Jurkat, Clone E6-1 (cell line): Measurements from ENCODE around the gene PLXNC1.
A peak's percentile ranks its signal among the peaks of the same experiment; 100 is the strongest.

Source experiments
- DNase-seq: peaks from one replicate; pipeline ENCODE4 v3.0.0-alpha.2; 2011; ENCODE audit warnings: low read depth, low spot score
- H3K4me3 ChIP-seq: 2 replicates; pipeline ENCODE4 v1.5.1; 2011; ENCODE audit warnings: mild to moderate bottlenecking, low read length, control low read depth, moderate library complexity

The PLXNC1 gene

DNA sequence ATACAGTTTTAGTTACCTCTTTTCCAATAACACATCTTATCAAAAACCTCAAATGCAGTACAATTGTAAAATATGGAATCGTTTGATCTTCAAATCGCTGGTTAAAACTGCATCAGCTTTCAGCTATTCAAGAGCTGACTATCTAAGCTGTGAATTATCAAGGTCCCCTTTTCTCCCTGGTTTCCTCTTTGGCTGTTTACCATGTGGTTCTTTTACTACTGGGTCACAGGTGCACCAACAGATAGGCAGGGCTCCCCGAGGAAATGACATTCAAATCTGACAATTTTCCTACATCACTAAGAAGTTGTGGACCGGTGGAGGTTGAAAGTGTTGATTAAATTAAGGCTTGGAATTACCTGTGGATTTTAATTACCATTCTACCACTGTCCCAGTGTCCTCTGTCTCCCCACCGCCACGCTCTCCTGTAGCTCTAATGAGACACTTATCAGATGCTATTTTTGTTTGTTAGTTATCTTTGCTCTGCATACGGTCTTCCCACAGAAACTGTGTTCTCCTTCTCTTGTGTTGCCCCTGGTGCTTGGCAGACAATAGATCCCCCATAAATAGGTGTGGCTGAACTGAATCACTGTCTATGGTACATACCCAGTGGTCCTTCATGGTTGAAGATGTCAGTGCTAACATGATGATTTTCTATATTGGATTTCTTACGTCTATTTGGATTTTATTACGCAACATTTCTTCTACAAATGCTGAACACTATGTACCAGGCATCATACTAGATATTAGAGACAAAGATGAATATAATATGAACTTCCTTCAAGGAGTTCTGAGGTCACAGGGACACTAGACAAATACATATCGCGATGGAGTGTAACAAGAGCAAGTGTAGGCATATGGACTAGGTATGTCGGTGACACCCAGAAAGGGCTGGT lies 20.9 kb upstream of the PLXNC1 start:
- DNase-seq: no peak
- H3K4me3 ChIP-seq: no peak overlapping the region

DNA sequence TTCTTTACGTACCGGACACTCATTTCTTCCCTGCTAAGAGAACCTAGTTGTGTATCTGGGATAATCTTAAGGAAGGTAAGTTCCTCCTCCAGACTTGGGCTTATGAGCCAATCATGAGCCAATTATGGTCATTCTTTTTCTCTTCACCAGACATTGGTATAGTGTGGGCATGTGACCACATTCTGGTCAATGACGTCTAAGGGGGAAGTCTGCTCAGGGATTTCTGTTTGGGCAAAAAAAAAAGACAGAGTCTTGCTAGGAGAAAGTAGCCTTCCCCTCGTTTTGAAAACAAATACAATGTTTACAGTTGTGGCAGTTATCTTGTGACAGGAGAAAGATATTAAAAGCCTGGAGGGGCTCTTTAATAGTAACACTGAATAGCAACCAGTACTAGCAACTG lies 20.1 kb upstream of the PLXNC1 start:
- DNase-seq: no peak

DNA sequence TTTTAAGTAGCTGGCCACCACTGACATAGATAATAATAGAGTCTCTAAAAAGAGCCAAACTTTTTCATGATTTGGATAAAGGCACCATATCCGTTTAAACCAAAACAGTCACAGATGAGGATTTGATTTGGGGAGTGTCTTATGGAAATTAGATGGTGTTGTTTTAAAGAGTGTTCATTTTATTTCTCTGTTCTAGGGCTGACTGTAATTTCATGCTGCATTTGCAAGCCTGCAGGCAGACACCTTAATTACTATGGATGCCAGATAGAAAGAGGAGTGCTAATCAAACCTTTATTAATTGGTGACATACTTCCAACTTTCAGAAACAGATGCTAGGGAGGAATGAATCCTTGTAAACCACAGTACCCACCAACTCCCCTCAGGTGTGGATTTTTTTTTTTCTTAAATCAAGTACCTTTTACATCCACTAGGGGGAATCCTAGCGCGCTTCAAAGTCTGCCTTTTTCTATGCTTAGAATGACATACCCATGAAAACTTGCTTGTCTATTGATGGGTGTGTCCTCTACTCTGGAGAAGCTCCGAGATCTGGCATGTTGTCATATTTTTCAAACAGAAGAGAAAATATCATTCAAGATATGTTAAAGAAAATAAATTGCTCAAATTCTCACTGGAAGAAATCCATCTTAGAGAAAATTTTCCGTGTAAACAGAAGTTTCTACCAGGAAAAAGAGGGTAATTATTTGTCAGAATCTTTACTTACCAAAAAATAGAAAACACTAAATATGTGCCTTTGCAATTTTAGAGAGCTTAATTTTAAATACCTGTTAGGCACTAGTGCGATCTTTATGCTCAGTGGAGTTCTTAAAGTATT lies 14.2 kb upstream of the PLXNC1 start:
- DNase-seq: peak; percentile 71
- H3K4me3 ChIP-seq: no peak overlapping the region

More for the DNA sequence above, 20.1 kb upstream of the PLXNC1 start:
- no peak overlapping the region for H3K4me3 ChIP-seq

- DNase-seq: no peak
These were observed 12.5 kb upstream of the PLXNC1 start for GRCh38 chr12:94135896-94136295.

GRCh38 chr12:94139816-94140215 lies 8.6 kb upstream of the PLXNC1 start:
- DNase-seq: no peak
- H3K4me3 ChIP-seq: no peak overlapping the region

More at GRCh38 chr12:94135896-94136295, 12.5 kb upstream of the PLXNC1 start:
- H3K4me3 ChIP-seq: no peak overlapping the region

DNA sequence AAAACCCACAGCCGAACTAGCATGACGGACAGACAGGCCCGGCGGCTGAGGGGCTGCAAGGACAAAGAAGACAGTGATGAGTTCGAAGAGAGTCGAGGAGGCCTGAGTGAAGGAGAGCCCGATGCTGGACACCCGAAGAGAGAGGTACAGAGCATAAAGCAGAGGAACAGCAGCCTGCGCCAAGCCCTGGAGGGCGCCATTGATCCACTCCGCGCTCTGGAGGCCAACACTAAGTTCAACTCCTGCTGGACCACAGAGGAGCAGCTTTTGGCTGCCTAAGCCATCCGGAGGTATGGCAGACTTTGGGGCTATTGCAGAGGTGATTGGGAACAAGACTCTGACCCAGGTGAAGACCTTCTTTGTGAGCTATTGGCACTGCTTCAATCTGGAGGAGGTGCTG lies 7.8 kb upstream of the PLXNC1 start:
- no peak overlapping the region for H3K4me3 ChIP-seq
- DNase-seq: no peak

DNA sequence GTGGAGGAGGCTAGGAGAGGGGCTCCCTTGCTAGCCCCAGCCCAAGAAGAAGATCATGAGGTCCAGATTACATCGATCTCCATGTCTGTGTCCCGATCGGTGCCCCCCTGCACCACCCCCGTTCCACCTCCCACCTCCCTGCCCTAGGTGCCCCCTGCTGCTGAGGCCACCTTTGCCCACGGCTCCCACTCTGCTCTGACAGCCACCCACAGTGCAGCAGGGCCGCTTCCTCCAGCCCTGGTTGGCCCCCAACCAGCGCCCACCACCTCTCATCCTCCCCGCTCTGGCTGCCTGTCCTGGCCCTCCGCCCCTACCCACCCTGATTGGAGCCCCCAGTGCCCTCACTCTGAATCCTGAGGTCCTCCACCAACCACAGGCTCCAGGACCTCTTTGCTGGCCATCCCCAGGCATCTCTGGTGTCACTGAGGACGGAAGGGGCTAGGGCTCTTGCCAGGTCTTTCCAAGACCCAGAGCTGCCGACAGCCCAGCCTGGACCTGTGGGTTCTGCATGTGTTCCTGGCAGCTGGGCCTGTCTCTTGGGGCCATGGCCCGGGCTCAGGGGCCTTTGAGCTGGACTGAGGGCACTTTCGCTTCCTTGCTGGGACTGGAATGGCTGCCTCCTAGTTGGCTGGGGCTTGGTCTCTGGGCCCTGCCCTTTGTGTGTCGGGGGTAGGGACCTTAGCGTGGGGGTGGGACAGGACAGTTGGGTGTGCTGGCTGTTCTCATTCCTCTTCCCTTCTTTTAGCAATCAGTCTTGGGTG lies 7.2 kb upstream of the PLXNC1 start:
- H3K4me3 ChIP-seq: no peak overlapping the region
- no peak for DNase-seq

GRCh38 chr12:94141892-94142291 lies 6.5 kb upstream of the PLXNC1 start:
- H3K4me3 ChIP-seq: no peak overlapping the region
- DNase-seq: no peak

DNA sequence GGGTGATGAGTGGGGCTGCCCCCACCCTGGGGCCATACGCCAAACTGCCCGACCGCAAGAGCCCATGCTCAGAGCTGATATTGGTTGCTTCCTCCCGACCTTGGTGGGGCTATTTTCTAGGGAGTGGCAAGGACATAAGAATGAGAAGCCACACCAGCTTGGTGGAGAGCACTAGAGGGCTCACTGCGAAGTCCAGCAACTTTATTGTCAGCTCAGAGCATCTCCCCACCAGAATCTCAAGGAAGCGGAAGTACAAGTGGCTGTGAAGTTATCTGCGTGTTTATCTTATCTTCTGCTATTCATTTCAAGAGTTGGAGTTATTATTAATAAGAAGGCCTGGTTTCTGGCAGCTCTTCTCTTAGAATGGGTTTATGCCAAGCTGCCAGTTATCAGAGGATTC lies 4.9 kb upstream of the PLXNC1 start:
- DNase-seq: no peak
- H3K4me3 ChIP-seq: no peak overlapping the region

GRCh38 chr12:94143951-94144350 lies 4.4 kb upstream of the PLXNC1 start:
- DNase-seq: no peak
- H3K4me3 ChIP-seq: no peak overlapping the region

- DNase-seq: no peak
- H3K4me3 ChIP-seq: no peak overlapping the region
These were observed 3.6 kb upstream of the PLXNC1 start for GRCh38 chr12:94144781-94145180.

DNA sequence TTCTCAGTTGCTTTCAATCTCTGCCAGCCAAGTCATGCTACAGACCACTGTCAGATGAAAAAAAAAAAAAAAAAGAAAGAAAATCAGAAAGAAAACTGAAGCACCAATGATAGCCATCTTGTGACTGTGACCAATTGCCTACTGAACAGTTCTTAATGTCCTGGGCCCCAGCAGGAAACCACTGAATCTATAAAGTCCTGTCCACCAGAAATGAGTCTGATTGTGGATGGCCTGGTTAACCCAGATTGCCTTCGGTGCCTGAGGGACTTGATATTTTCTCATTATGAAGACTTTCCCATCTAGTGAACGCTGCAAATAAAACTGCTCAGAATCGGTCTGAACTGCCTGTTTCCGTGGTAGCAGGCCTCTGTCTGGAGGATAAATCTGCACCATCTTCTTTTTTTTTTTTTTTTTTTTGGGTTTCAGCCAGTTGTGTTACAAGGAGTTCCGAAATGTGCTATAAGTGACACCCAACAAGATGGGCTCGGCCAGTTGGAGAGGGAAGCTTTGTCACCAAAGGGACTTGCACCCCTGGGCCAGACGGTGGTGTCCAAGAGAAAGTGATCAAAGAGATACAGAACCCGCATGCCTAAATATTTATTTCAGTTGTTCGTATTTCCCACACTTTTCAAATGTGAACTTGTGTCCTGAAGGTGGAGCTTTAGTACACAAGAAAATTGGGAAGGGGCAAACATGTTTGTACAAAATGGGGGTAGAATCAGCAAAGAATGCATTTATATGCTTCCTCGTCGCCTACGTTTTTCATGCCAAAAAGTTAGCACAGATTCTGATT lies 3.0 kb upstream of the PLXNC1 start:
- DNase-seq: no peak
- H3K4me3 ChIP-seq: no peak overlapping the region

- DNase-seq: no peak
- H3K4me3 ChIP-seq: no peak overlapping the region
These were observed 2.0 kb upstream of the PLXNC1 start for GRCh38 chr12:94146166-94146936.

DNA sequence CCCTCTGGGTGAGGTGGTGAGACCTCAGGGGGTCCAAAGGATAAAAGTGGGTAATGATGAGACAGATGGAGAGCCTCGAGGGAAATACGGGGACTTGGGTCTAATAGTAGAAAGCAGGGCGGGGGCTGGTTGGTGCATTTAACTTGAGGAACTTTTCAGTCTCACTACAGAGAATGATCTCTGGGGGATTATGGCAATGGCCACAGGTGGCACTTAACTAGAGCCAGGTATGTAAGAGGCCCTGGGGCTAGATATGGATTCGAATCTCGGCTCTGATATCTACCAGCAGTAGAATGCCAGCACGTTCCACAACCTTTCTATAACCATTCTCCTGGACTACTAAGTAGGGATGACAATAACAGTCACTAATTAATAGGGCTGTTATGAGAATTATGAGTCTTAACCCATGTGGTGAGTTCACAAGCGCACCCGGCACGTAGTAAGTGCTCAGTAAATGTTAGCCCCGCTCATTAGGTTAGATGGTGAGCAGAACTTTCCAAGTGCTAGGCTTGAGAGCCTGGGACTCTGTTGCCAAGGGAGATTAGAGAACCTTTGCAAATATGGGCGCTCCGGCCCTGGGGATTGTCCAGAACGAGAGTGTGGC lies 888 bp upstream of the PLXNC1 start:
- no peak for DNase-seq
- peak overlapping the region; percentile 46 for H3K4me3 ChIP-seq

GRCh38 chr12:94148739-94149118 lies 352 bp downstream of the PLXNC1 start:
- DNase-seq: no peak
- peak overlapping the region; percentile 46 for H3K4me3 ChIP-seq

- no peak for DNase-seq
- H3K4me3 ChIP-seq: peak overlapping the region; percentile 42
These were observed 873 bp downstream of the PLXNC1 start for GRCh38 chr12:94149119-94149780.

- no peak overlapping the region for H3K4me3 ChIP-seq
- no peak for DNase-seq
These were observed 1.4 kb downstream of the PLXNC1 start for GRCh38 chr12:94149781-94150239.
